ENCODE data around the gene LRMDA. TPM values are rescaled to one million over a fixed set of nuclear protein-coding genes. Genes with fewer than 3 reads are reported as not detected.

The LRMDA gene
- total and polyA plus RNA-seq, 2 of the 13 experiments (the other 11 are each of a cell fraction or from before 2014, with no cell fraction given) = 13.4 to 22.0 TPM

DNA sequence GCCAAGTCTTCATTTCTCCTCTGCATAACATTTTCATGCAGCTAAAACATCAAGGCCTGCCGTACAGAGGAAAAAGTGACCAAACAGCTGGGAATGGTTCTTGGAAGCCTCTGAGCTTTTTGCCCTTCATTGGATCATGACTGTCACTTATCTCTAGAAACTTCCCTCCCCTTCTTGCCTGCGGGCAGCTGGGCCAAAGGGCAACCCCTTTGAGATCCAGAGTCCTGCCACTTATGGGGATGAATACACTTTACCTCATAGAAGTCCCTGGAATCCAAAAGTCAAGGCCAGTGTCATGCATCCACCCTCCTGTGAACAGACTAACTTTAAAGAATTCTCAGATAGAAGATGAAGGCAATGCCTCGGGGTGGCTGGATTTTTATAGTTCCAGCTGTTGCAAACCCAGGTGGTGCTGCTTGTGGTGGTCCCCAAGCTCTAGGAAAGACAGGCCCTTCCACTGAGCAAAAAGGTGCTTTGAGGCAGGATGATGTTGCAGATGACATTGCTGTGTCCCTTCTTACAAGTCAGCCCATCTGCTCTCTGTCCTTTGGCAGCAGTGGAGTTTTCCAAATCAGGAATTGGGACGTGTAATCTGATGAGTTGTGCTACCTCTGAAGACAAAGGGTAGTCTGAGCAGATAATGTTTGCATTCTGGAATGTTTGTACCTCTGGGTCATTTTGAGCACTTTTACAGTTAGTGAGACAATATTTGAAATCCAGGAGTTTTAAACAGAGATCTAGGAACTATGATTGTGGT, 64.2 kb downstream of the LRMDA start (continued):
- TF ChIP-seq, protein P1, sequence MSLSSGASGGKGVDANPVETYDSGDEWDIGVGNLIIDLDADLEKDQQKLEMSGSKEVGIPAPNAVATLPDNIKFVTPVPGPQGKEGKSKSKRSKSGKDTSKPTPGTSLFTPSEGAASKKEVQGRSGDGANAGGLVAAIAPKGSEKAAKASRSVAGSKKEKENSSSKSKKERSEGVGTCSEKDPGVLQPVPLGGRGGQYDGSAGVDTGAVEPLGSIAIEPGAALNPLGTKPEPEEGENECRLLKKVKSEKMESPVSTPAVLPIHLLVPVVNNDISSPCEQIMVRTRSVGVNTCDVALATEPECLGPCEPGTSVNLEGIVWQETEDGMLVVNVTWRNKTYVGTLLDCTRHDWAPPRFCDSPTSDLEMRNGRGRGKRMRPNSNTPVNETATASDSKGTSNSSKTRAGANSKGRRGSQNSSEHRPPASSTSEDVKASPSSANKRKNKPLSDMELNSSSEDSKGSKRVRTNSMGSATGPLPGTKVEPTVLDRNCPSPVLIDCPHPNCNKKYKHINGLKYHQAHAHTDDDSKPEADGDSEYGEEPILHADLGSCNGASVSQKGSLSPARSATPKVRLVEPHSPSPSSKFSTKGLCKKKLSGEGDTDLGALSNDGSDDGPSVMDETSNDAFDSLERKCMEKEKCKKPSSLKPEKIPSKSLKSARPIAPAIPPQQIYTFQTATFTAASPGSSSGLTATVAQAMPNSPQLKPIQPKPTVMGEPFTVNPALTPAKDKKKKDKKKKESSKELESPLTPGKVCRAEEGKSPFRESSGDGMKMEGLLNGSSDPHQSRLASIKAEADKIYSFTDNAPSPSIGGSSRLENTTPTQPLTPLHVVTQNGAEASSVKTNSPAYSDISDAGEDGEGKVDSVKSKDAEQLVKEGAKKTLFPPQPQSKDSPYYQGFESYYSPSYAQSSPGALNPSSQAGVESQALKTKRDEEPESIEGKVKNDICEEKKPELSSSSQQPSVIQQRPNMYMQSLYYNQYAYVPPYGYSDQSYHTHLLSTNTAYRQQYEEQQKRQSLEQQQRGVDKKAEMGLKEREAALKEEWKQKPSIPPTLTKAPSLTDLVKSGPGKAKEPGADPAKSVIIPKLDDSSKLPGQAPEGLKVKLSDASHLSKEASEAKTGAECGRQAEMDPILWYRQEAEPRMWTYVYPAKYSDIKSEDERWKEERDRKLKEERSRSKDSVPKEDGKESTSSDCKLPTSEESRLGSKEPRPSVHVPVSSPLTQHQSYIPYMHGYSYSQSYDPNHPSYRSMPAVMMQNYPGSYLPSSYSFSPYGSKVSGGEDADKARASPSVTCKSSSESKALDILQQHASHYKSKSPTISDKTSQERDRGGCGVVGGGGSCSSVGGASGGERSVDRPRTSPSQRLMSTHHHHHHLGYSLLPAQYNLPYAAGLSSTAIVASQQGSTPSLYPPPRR (CRISPR knock-in tag; IDR thresholded peaks at IDR 0.05; ENCODE audit: borderline replicate concordance) = peak; percentile 70
- TF ChIP-seq ZSCAN29 (CRISPR knock-in tag; conservative IDR thresholded peaks at IDR 0.05) = peak; percentile 85
- TF ChIP-seq ZNF614 (CRISPR knock-in tag; IDR thresholded peaks at IDR 0.05; ENCODE audit: borderline replicate concordance) = peak; percentile 47; the same call in 1 of the 2 replicates
- TF ChIP-seq ZNF766 (CRISPR knock-in tag; IDR thresholded peaks at IDR 0.05; ENCODE audit: borderline replicate concordance) = no peak
- 0 out of 2 replicates have a peak, but pooled peaks have one; percentile 41 for TF ChIP-seq MED1 (CRISPR knock-in tag; IDR thresholded peaks at IDR 0.05)
- TF ChIP-seq TMF1 (CRISPR knock-in tag; IDR thresholded peaks at IDR 0.05; ENCODE audit: low read depth) = no peak
- TF ChIP-seq SMARCE1 (IDR thresholded peaks at IDR 0.05; ENCODE audit: borderline replicate concordance) = no peak
- TF ChIP-seq ZNF746 (CRISPR knock-in tag; IDR thresholded peaks at IDR 0.05) = no peak
- TF ChIP-seq, protein P2, sequence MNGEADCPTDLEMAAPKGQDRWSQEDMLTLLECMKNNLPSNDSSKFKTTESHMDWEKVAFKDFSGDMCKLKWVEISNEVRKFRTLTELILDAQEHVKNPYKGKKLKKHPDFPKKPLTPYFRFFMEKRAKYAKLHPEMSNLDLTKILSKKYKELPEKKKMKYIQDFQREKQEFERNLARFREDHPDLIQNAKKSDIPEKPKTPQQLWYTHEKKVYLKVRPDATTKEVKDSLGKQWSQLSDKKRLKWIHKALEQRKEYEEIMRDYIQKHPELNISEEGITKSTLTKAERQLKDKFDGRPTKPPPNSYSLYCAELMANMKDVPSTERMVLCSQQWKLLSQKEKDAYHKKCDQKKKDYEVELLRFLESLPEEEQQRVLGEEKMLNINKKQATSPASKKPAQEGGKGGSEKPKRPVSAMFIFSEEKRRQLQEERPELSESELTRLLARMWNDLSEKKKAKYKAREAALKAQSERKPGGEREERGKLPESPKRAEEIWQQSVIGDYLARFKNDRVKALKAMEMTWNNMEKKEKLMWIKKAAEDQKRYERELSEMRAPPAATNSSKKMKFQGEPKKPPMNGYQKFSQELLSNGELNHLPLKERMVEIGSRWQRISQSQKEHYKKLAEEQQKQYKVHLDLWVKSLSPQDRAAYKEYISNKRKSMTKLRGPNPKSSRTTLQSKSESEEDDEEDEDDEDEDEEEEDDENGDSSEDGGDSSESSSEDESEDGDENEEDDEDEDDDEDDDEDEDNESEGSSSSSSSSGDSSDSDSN (CRISPR knock-in tag; IDR thresholded peaks at IDR 0.05) = no peak
- TF ChIP-seq PHF20 (CRISPR knock-in tag; IDR thresholded peaks at IDR 0.05) = no peak
- peak; percentile 63; the same call in 1 of the 2 replicates for TF ChIP-seq ZNF775 (CRISPR knock-in tag; IDR thresholded peaks at IDR 0.05; ENCODE audit: borderline replicate concordance)
- no peak for TF ChIP-seq ZNF460 (CRISPR knock-in tag; IDR thresholded peaks at IDR 0.05; ENCODE audit: borderline replicate concordance)
- no peak for TF ChIP-seq MAFG (CRISPR knock-in tag; IDR thresholded peaks at IDR 0.05)
- 0 out of 2 replicates have a peak, but pooled peaks have one; percentile 36 for TF ChIP-seq NFIC (IDR thresholded peaks at IDR 0.05; ENCODE audit: low read length)
- TF ChIP-seq ZMYM2 (CRISPR knock-in tag; IDR thresholded peaks at IDR 0.05) = peak; percentile 67; the same call in 1 of the 2 replicates
- TF ChIP-seq, protein P3, sequence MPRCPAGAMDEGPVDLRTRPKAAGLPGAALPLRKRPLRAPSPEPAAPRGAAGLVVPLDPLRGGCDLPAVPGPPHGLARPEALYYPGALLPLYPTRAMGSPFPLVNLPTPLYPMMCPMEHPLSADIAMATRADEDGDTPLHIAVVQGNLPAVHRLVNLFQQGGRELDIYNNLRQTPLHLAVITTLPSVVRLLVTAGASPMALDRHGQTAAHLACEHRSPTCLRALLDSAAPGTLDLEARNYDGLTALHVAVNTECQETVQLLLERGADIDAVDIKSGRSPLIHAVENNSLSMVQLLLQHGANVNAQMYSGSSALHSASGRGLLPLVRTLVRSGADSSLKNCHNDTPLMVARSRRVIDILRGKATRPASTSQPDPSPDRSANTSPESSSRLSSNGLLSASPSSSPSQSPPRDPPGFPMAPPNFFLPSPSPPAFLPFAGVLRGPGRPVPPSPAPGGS (CRISPR knock-in tag; IDR thresholded peaks at IDR 0.05) = no peak
- no peak for TF ChIP-seq SSRP1 (CRISPR knock-in tag; IDR thresholded peaks at IDR 0.05)
- TF ChIP-seq ZNF124 (CRISPR knock-in tag; IDR thresholded peaks at IDR 0.05) = no peak

Data from HepG2 (cell line).